NB4 (cell line): ENCODE measurements around the gene CCDC77.

ENCODE experiments used
- DNase-seq: peaks from one replicate; pipeline ENCODE4 v3.0.0; 2010; ENCODE audit warnings: low read depth
- H3K4me3 ChIP-seq: one replicate; pipeline ENCODE4 v1.5.1; 2011; ENCODE audit warnings: mild to moderate bottlenecking, low read depth, low read length, moderate library complexity
- CTCF ChIP-seq: IDR thresholded peaks from one replicate; pipeline ENCODE4 v1.5.1; 2012; ENCODE audit warnings: low read depth, low read length
- MAX ChIP-seq: IDR thresholded peaks from 2 replicates; pipeline ENCODE4 v1.6.1; 2011; ENCODE audit warnings: low read depth, low read length
- MYC ChIP-seq: IDR thresholded peaks from 2 replicates; pipeline ENCODE4 v1.6.1; 2011; ENCODE audit warnings: low read depth, low read length
- POLR2A ChIP-seq: IDR thresholded peaks from 2 replicates; pipeline ENCODE4 v1.6.1; 2011; ENCODE audit warnings: mild to moderate bottlenecking; ENCODE audit not compliant: insufficient read length; ENCODE audit errors: extremely low read depth

Gene CCDC77

GRCh38 chr12:386651-387050 lies 14.8 kb upstream of the CCDC77 start:
- TF ChIP-seq MYC (no peak), MAX (no peak), CTCF (no peak), POLR2A (no peak)
- no peak for DNase-seq
- peak overlapping the region; percentile 96 for H3K4me3 ChIP-seq

- peak overlapping the region; percentile 96 for H3K4me3 ChIP-seq
- TF ChIP-seq MAX (no peak), MYC (no peak), POLR2A (no peak), CTCF (no peak)
- DNase-seq: no peak
These were observed 13.4 kb upstream of the CCDC77 start for GRCh38 chr12:388012-388411.

- peak overlapping the region; percentile 96 for H3K4me3 ChIP-seq
- DNase-seq: peak; percentile 41
- no peak for TF ChIP-seq CTCF
- no peak for TF ChIP-seq POLR2A
- TF ChIP-seq MYC: no peak
- TF ChIP-seq MAX: no peak
These were observed 12.8 kb upstream of the CCDC77 start for GRCh38 chr12:388541-389141.

- peak within 1 kb of the TSS; percentile 96 for H3K4me3 ChIP-seq
- DNase-seq: peak; percentile 94
- TF ChIP-seq CTCF (no peak), POLR2A (peak; percentile 66), MAX (peak; percentile 66), MYC (peak; percentile 8; the same call in 1 of the 2 replicates)
These were observed 12.0 kb upstream of the CCDC77 start, which contains the start of gene KDM5A for GRCh38 chr12:389142-390096. KDM5A (minus strand) TSS chr12:389320; CDS start chr12:389091, 229 bp downstream.

- TF ChIP-seq MAX (no peak), CTCF (no peak), POLR2A (no peak), MYC (no peak)
- no peak for DNase-seq
- peak overlapping the region; percentile 69 for H3K4me3 ChIP-seq
These were observed 616 bp upstream of the CCDC77 start for GRCh38 chr12:400828-401227.
